Measurements from ENCODE around the gene CTNNA2. TPM values are rescaled to one million over a fixed set of nuclear protein-coding genes. Genes with fewer than 3 reads are reported as not detected.

The CTNNA2 gene
- total and polyA plus RNA-seq, 2 of the 8 experiments (the other 6 are each of a cell fraction or from before 2014, with no cell fraction given), result 3.9 to 9.0 TPM

- TF ChIP-seq ATF3 (IDR thresholded peaks at IDR 0.05; ENCODE audit: insufficient read depth, low read depth, low read length) (no peak), CBX5 (IDR thresholded peaks at IDR 0.05; ENCODE audit: low read depth, low read length) (no peak), NANOG (IDR thresholded peaks at IDR 0.05; ENCODE audit: insufficient read depth, low read depth, low read length, poor library complexity, severe bottlenecking) (no peak), JUND (IDR thresholded peaks at IDR 0.05; ENCODE audit: low read length) (no peak), EP300 (IDR thresholded peaks at IDR 0.05; ENCODE audit: borderline replicate concordance in 1 of 2, low read depth in 2 of 2, low read length in 2 of 2) (no peak), TCF12 (IDR thresholded peaks at IDR 0.05; ENCODE audit: low read depth, low read length) (no peak), BCL11A (IDR thresholded peaks at IDR 0.05; ENCODE audit: low read depth in 2 of 2, low read length in 2 of 2) (no peak), TBP (IDR thresholded peaks at IDR 0.05; ENCODE audit: low read depth, low read length) (no peak)
Observed at GRCh38 chr2:80244905-80245584, 732.2 kb downstream of the CTNNA2 start (continued).

Measured in H1 (cell line).